PC-3 (cell line): Measurements from ENCODE around the gene ERBB4. TPM values are rescaled to one million over a fixed set of nuclear protein-coding genes. Genes with fewer than 3 reads are reported as not detected.

Experiments used
- ATAC-seq: fragments of 200-7000 bp; cut with Tn5 transposase; 2 replicates; pipeline ENCODE4 v1.9.1; 2020; ENCODE audit warnings: mild to moderate bottlenecking, moderate library complexity
- BruUV-seq: library from RNA; stranded (reverse); fragments of 400-500 nt; replicated peaks from 2 replicates; lab custom pipeline; 2021; lab: Mats Ljungman, UMichigan
- CTCF ChIA-PET: fragments of 300-600 bp; sonication (Branson Sonifier 250); formaldehyde crosslinking; loops from one replicate; lab custom pipeline; 2022; ENCODE audit warnings: antibody characterized with exemption; lab: Charles Lee
- POLR2A ChIA-PET: fragments of 300-600 bp; sonication (Branson Sonifier 250); formaldehyde crosslinking; loops from one replicate; lab custom pipeline; 2022; ENCODE audit warnings: antibody characterized with exemption; ENCODE audit not compliant: unreplicated experiment; lab: Charles Lee
- DNase-seq: peaks from one replicate; pipeline ENCODE4 v3.0.0-alpha.2; 2015
- H2AFZ ChIP-seq: fragments of 300-600 bp; sonication (generic); 2 replicates; pipeline ENCODE4 v1.6.0; 2016; ENCODE audit warnings: antibody characterized with exemption, low read length
- H3F3A ChIP-seq: fragments of 300-600 bp; sonication (generic); one replicate; pipeline ENCODE4 v1.6.0; 2017; ENCODE audit warnings: antibody characterized with exemption, low read length, control low read depth, mild to moderate bottlenecking; ENCODE audit not compliant: unreplicated experiment
- H3K27ac ChIP-seq: fragments of 300-600 bp; sonication (generic); 2 replicates; pipeline ENCODE4 v1.5.1; 2016; ENCODE audit warnings: mild to moderate bottlenecking, low read length
- H3K27me3 ChIP-seq: fragments of 300-600 bp; sonication (generic); 2 replicates; pipeline ENCODE4 v1.6.1; 2016; ENCODE audit warnings: low read length, mixed read lengths
- H3K36me3 ChIP-seq: fragments of 300-600 bp; sonication (generic); 2 replicates; pipeline ENCODE4 v1.6.1; 2016; ENCODE audit warnings: low read depth, mixed run types, low read length, mixed read lengths
- H3K4me1 ChIP-seq: fragments of 300-600 bp; sonication (generic); 2 replicates; pipeline ENCODE4 v1.5.1; 2016; ENCODE audit warnings: low read length; ENCODE audit not compliant: insufficient read depth
- H3K4me2 ChIP-seq: fragments of 300-600 bp; sonication (generic); 2 replicates; pipeline ENCODE4 v1.6.0; 2016; ENCODE audit warnings: low read length
- H3K4me3 ChIP-seq: fragments of 300-600 bp; sonication (generic); 2 replicates; pipeline ENCODE4 v1.5.1; 2016; ENCODE audit warnings: mild to moderate bottlenecking, low read length, mixed read lengths
- H3K79me2 ChIP-seq: fragments of 300-600 bp; sonication (generic); 2 replicates; pipeline ENCODE4 v1.6.1; 2017; ENCODE audit warnings: low read length, mixed read lengths
- H3K9ac ChIP-seq: fragments of 300-600 bp; sonication (generic); 2 replicates; pipeline ENCODE4 v1.6.0; 2016; ENCODE audit warnings: mild to moderate bottlenecking, low read length
- H3K9me2 ChIP-seq: fragments of 300-600 bp; sonication (generic); replicated peaks from 2 replicates; pipeline ENCODE4 v1.6.1; 2016; ENCODE audit warnings: mixed run types, low read length, mixed read lengths
- H3K9me3 ChIP-seq: fragments of 300-600 bp; sonication (generic); 2 replicates; pipeline ENCODE4 v1.6.1; 2016; ENCODE audit warnings: low read length, mixed read lengths
- H4K20me1 ChIP-seq: fragments of 300-600 bp; sonication (generic); 2 replicates; pipeline ENCODE4 v1.6.1; 2016; ENCODE audit warnings: low read length, mixed read lengths
- CTCF ChIP-seq: fragments of 300-600 bp; sonication (generic); conservative IDR thresholded peaks from 2 replicates; pipeline ENCODE4 v1.5.1; 2017; ENCODE audit warnings: antibody characterized with exemption, low read depth, mild to moderate bottlenecking, low read length
- EZH2 ChIP-seq: fragments of 300-600 bp; sonication (generic); IDR thresholded peaks from one replicate; pipeline ENCODE4 v1.6.1; 2017; ENCODE audit warnings: antibody characterized with exemption, mild to moderate bottlenecking, low read length; ENCODE audit not compliant: unreplicated experiment
- EZH2phosphoT487 ChIP-seq: fragments of 300-600 bp; sonication (generic); IDR thresholded peaks from 2 replicates; pipeline ENCODE4 v1.6.1; 2018; ENCODE audit warnings: mild to moderate bottlenecking, antibody characterized with exemption, low read length, borderline replicate concordance
- intact Hi-C: fragments of 100-400 bp; cut with micrococcal nuclease; formaldehyde crosslinking; loops from 2 replicates; pipeline ENCODE4 v1.9.0; 2023
- total RNA-seq: library from RNA; depleted of rRNA; stranded (reverse); fragments of >200 nt; gene quantifications from 2 replicates; pipeline ENCODE4 v1.2.3, GENCODE V29; 2014

The ERBB4 gene
- total RNA-seq, 1 experiment from 2014 or later, result under 0.01 TPM

GRCh38 chr2:211451642-211452041 is 1087.0 kb downstream of the ERBB4 start:
- no peak for TF ChIP-seq EZH2
- no peak for TF ChIP-seq EZH2phosphoT487
- no peak for TF ChIP-seq CTCF
- no peak for ATAC-seq
- no peak overlapping the region for H3K9ac ChIP-seq
- ChIA-PET CTCF (no interaction called here), POLR2A (no interaction called here)
- no peak overlapping the region for H2AFZ ChIP-seq
- H3K4me1 ChIP-seq, result no peaks in the 10 kb centered on the region
- no peak overlapping the region for H3K4me3 ChIP-seq
- no TSS peak for BruUV-seq
- H3K27me3 ChIP-seq, result 0 out of 2 replicates have a peak, but pooled peaks cover 6% of the 10 kb centered on the region
- H3K36me3 ChIP-seq, result no peaks in the 10 kb centered on the region
- no peaks in the 10 kb centered on the region for H3F3A ChIP-seq
- H3K79me2 ChIP-seq, result no peaks in the 10 kb centered on the region
- no peaks in the 10 kb centered on the region for H4K20me1 ChIP-seq
- H3K9me3 ChIP-seq, result no peaks in the 10 kb centered on the region
- DNase-seq, result no peak
- intact Hi-C loops, result loop anchor here (10.0 kb wide), 2 partner anchors 263 to 293 kb away; no protein-coding TSS in a partner anchor
- H3K9me2 ChIP-seq, result no peaks in the 10 kb centered on the region
- no peak overlapping the region for H3K4me2 ChIP-seq
- no peak overlapping the region for H3K27ac ChIP-seq

- no peak for DNase-seq
- no peak overlapping the region for H3K9ac ChIP-seq
- peaks cover 15% of the 10 kb centered on the region for H3K27me3 ChIP-seq
- no peak overlapping the region for H3K4me3 ChIP-seq
- ATAC-seq, result no peak
- CTCF ChIA-PET, result no interaction called here
- no peaks in the 10 kb centered on the region for H3K36me3 ChIP-seq
- H3K9me3 ChIP-seq, result no peaks in the 10 kb centered on the region
- no peaks in the 10 kb centered on the region for H4K20me1 ChIP-seq
- no TSS peak for BruUV-seq
- no peaks in the 10 kb centered on the region for H3K4me1 ChIP-seq
- TF ChIP-seq EZH2phosphoT487 (no peak), EZH2 (no peak), CTCF (no peak; the same call in 1 of the 2 replicates)
- POLR2A ChIA-PET, result no interaction called here
- no peaks in the 10 kb centered on the region for H3K79me2 ChIP-seq
- no peaks in the 10 kb centered on the region for H3F3A ChIP-seq
- H3K27ac ChIP-seq, result no peak overlapping the region
- intact Hi-C loops, result loop anchor here (10.0 kb wide), 2 partner anchors 265 to 295 kb away; no protein-coding TSS in a partner anchor
- no peak overlapping the region for H2AFZ ChIP-seq
- no peaks in the 10 kb centered on the region for H3K9me2 ChIP-seq
- no peak overlapping the region for H3K4me2 ChIP-seq
These were observed 1088.8 kb downstream of the ERBB4 start for GRCh38 chr2:211449819-211450218.

- CTCF ChIA-PET, result no interaction called here
- no peaks in the 10 kb centered on the region for H4K20me1 ChIP-seq
- no peak overlapping the region for H3K4me2 ChIP-seq
These were observed 1091.1 kb downstream of the ERBB4 start for GRCh38 chr2:211447548-211447947.

More at GRCh38 chr2:211447548-211447947, 1091.1 kb downstream of the ERBB4 start:
- no peak overlapping the region for H3K27ac ChIP-seq
- intact Hi-C loops, result no loop called here
- POLR2A ChIA-PET, result no interaction called here
- H3K79me2 ChIP-seq, result no peaks in the 10 kb centered on the region
- H3K9me3 ChIP-seq, result no peaks in the 10 kb centered on the region
- no peaks in the 10 kb centered on the region for H3F3A ChIP-seq
- ATAC-seq (no peak), DNase-seq (no peak)
- H3K4me1 ChIP-seq, result no peaks in the 10 kb centered on the region
- no peaks in the 10 kb centered on the region for H3K36me3 ChIP-seq
- no peaks in the 10 kb centered on the region for H3K9me2 ChIP-seq
- peaks cover 32% of the 10 kb centered on the region for H3K27me3 ChIP-seq
- H3K9ac ChIP-seq, result no peak overlapping the region
- TF ChIP-seq EZH2, result no peak
- no peak for TF ChIP-seq EZH2phosphoT487
- no peak for TF ChIP-seq CTCF
- no TSS peak for BruUV-seq
- H2AFZ ChIP-seq, result no peak overlapping the region
- H3K4me3 ChIP-seq, result no peak overlapping the region
